Immature natural killer cell (primary cell): ENCODE data around the gene EGFR. TPM values are rescaled to one million over a fixed set of nuclear protein-coding genes. Genes with fewer than 3 reads are reported as not detected.

Experiments used
- DNase-seq, 3 donors: peaks; one replicate each; pipeline ENCODE4 v3.0.0; 2022; ENCODE audit warnings: mixed read lengths in 1 of 3
- H3K27ac Mint-ChIP-seq, 6 donors: one replicate each; pipeline ENCODE4 v1.8.0; 2020; ENCODE audit warnings: mixed read lengths in 6 of 6, mild to moderate bottlenecking in 5 of 6, inconsistent platforms in 4 of 6, moderate library complexity in 3 of 6
- H3K27me3 Mint-ChIP-seq, 3 donors: one replicate each; pipeline ENCODE4 v1.8.0; 2020 to 2021; ENCODE audit warnings: low read depth in 3 of 3, mild to moderate bottlenecking in 3 of 3, mixed read lengths in 3 of 3, moderate library complexity in 3 of 3, inconsistent platforms in 1 of 3
- H3K36me3 Mint-ChIP-seq, 3 donors: one replicate each; pipeline ENCODE4 v1.8.0; 2020; ENCODE audit warnings: mixed read lengths in 3 of 3, inconsistent platforms in 2 of 3, mild to moderate bottlenecking in 2 of 3
- H3K4me1 Mint-ChIP-seq, 2 donors: one replicate each; pipeline ENCODE4 v1.8.0; 2020; ENCODE audit warnings: inconsistent platforms in 2 of 2, mild to moderate bottlenecking in 2 of 2, mixed read lengths in 2 of 2, moderate library complexity in 1 of 2
- H3K4me3 Mint-ChIP-seq, 5 donors: one replicate each; pipeline ENCODE4 v1.8.0; 2020; ENCODE audit warnings: mild to moderate bottlenecking in 5 of 5, mixed read lengths in 5 of 5, inconsistent platforms in 3 of 5, moderate library complexity in 3 of 5
- H3K9me3 Mint-ChIP-seq, 6 donors: one replicate each; pipeline ENCODE4 v1.8.0; 2020; ENCODE audit warnings: mild to moderate bottlenecking in 6 of 6, mixed read lengths in 6 of 6, inconsistent platforms in 4 of 6, moderate library complexity in 3 of 6
- polyA plus RNA-seq, 3 donors: library from polyadenylated mRNA; unstranded; fragments of 300-500 nt; fragmentation: Illumina TruSeq; gene quantifications; one replicate each; pipeline ENCODE4 v1.2.3, GENCODE V29; 2021

Gene EGFR
- polyA plus RNA-seq, 3 donors from 2014 or later = not detected

GRCh38 chr7:55092186-55092974 is 73.6 kb downstream of the EGFR start:
- no peak for DNase-seq
- Mint-ChIP-seq H3K4me1 (peaks cover 3% of the 10 kb centered on the region in 2 donors), H3K27me3 (peaks cover 0 to 10% (median 2%) of the 10 kb centered on the region in 3 donors), H3K9me3 (no peaks in the 10 kb centered on the region), H3K27ac (no peak overlapping the region), H3K36me3 (no peaks in the 10 kb centered on the region), H3K4me3 (no peak overlapping the region)

DNA sequence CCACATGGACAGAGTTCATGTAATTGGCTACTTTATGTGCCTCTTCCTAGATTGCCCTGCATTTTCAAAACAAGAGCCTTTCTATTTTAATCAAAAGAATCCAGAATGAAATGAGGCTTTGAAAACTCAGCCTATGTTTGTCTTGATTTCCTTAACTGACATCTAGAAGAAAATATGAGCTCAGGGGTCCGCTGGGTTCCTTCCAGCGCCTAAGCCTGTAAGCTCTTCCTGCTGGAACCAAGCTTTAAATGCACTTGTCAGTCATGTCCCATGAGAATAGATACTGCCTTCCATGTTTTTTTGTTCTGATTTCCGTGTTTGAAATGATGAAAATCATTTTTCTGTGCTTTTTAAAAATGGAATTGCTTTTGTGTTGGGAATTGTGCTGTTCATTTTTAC is 74.2 kb downstream of the EGFR start:
- H3K9me3 Mint-ChIP-seq = no peaks in the 10 kb centered on the region

DNA sequence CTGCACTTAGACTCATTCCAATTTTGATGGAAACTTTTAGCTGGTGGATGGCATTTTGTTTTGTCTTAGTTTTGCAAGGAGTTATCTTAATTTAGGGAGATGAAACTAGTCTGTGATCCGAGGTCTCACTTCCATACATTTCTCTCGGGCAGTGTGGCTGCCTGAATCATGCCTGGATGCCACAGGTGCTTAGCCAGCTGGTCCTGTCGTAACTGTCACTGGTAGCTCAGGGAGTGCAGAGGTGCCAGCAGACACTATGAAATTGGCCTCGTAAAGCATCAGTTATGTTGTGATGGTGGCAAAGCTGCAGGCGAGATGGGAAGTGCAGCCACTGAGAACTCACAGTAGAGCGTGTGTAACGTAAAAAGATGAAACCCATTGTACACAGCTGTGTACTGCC is 74.9 kb downstream of the EGFR start:
- Mint-ChIP-seq H3K27me3 (peaks cover 0 to 10% (median 4%) of the 10 kb centered on the region in 3 donors), H3K27ac (no peak overlapping the region), H3K4me3 (no peak overlapping the region), H3K36me3 (no peaks in the 10 kb centered on the region), H3K9me3 (no peaks in the 10 kb centered on the region), H3K4me1 (no peaks in the 10 kb centered on the region)
- DNase-seq = no peak

More for the DNA sequence above, 74.2 kb downstream of the EGFR start:
- Mint-ChIP-seq H3K27ac (no peak overlapping the region), H3K27me3 (peaks cover 0 to 10% (median 4%) of the 10 kb centered on the region in 3 donors), H3K4me1 (peaks cover 0 to under 1% of the 10 kb centered on the region in 2 donors), H3K36me3 (no peaks in the 10 kb centered on the region), H3K4me3 (no peak overlapping the region)
- no peak for DNase-seq

DNA sequence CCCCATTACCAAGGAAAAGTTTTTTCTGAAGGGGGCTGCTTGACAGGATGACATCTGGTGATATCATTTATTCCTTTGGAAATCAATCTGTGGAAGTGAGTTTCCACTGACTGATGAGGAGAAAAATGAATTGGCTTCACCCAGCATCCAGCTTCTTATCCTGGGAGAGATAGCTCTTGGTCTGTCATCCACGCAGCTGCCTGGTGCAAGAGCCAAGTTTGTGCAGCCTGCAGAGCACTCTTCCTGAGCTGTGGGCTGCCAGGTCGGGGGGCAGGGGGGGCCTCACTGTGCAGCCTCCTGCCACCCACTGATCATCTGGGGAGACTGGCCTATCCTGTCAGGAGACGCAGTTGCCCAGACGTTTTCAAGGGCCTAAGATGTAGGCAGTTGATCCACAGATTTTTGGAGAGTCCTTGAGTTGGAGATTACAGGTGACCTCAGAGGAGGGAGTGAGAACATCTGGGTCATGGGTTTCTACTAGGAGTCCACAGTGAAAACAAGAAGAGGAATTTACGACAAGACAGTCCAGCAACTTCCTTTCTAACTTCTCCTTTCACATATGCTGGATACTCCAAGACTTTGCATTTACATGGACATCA is 75.4 kb downstream of the EGFR start:
- Mint-ChIP-seq H3K9me3 (no peaks in the 10 kb centered on the region), H3K4me1 (no peaks in the 10 kb centered on the region), H3K36me3 (no peaks in the 10 kb centered on the region), H3K4me3 (no peak overlapping the region), H3K27ac (no peak overlapping the region), H3K27me3 (peaks cover 0 to 10% (median 4%) of the 10 kb centered on the region in 3 donors)
- no peak for DNase-seq

DNA sequence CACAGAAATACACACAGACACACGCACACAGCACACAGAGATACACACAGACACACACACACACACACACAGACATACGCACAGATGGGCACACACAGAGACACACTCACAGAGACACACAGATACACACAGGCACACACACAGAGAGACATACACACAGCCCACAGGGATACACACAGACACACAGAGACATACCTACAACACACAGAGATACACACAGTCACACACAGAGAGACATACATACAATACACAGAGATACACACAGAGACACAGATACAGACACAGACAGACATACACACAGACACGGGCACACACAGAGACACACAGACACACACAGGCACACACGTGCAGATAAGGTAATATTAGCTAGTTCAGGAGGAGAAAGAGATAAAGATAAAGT is 76.9 kb downstream of the EGFR start:
- DNase-seq = no peak
- H3K36me3 Mint-ChIP-seq = no peaks in the 10 kb centered on the region
- H3K27me3 Mint-ChIP-seq = peaks cover 0 to 10% (median 4%) of the 10 kb centered on the region in 3 donors
- H3K4me3 Mint-ChIP-seq = no peak overlapping the region
- no peaks in the 10 kb centered on the region for H3K4me1 Mint-ChIP-seq
- no peaks in the 10 kb centered on the region for H3K9me3 Mint-ChIP-seq
- H3K27ac Mint-ChIP-seq = no peak overlapping the region

DNA sequence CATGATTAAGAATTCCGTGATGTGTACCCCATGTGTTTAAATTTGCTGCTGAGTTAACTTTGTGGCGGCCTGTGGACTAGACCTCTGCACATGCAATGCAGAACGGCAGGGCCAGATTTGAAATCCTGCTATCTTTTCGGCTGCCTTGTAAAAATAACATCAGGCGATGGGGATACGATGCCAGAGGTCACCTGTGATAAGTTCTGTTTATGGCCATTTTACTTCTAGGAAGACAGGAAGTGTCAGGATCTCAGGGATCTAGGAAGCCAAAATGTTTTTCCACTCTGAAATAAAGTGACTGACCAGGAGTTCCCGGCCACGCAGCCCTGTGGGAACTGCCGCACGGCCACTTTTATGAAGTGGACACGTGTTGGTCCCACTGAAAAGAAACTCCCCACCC is 77.5 kb downstream of the EGFR start:
- peaks cover 2 to 9% (median 4%) of the 10 kb centered on the region in 3 donors for H3K27me3 Mint-ChIP-seq
- no peaks in the 10 kb centered on the region for H3K36me3 Mint-ChIP-seq
- H3K27ac Mint-ChIP-seq = no peak overlapping the region
- H3K9me3 Mint-ChIP-seq = no peaks in the 10 kb centered on the region
- no peaks in the 10 kb centered on the region for H3K4me1 Mint-ChIP-seq
- H3K4me3 Mint-ChIP-seq = no peak overlapping the region
- no peak for DNase-seq

DNA sequence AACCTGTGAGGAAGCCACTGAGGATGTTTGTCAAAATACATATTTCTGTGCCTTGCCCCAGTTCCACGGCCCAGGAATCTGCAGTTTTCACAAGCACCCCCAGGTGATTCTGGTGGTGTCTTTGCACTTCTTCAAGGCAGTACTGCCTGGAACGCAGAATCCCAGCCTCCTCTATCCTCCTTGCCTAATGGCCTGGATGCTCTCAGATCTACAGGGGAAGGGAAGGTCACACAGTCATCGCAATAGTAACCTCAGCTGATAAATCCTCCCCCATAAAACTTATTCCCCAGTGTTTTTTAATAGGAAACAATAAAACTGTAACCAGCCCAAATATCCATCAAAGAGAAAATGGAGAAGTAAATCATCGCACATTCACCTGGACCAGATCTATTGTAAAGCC is 78.3 kb downstream of the EGFR start:
- no peaks in the 10 kb centered on the region for H3K4me1 Mint-ChIP-seq
- H3K27me3 Mint-ChIP-seq = peaks cover 2 to 11% (median 4%) of the 10 kb centered on the region in 3 donors
- H3K36me3 Mint-ChIP-seq = no peaks in the 10 kb centered on the region
- no peak overlapping the region for H3K27ac Mint-ChIP-seq
- no peak overlapping the region for H3K4me3 Mint-ChIP-seq
- no peaks in the 10 kb centered on the region for H3K9me3 Mint-ChIP-seq
- no peak for DNase-seq

DNA sequence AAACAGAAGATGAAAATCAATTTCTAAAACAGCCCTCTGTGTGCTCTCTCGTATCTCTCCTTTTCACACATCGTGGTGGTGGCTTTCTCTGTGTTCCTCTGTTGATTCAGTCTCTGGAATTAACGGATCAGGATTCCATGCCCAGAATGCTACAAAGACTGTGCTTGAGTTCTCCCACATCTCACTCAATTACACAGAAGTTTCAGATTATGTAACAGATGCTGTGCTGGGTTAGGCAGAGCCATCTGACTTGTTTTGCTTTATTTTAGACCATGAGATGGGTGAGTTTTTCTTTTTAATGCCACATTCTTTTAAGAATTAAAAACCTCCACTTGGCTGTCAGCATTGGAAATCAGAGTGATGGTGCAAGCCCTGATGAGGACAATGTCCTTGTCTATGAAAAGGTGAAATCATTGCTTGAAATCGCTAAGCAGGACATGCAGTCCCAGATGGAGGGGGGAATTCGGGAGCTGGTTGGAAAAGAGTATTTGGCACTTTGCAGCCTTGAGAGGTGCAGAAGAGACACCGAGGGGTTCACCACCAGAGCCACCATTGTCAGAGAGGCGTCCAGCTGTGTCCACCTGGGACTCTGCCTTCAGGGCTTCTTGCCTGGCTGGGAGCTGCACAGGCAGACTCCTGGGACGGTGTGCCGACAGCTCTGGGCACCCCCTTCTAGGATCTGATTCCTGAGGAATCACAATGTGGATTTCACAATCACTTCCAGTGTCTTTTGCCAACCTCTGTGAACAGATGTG is 80.4 kb downstream of the EGFR start:
- Mint-ChIP-seq H3K9me3 (no peaks in the 10 kb centered on the region), H3K36me3 (no peaks in the 10 kb centered on the region), H3K4me1 (no peaks in the 10 kb centered on the region), H3K4me3 (no peak overlapping the region), H3K27me3 (peaks cover 2 to 8% (median 4%) of the 10 kb centered on the region in 3 donors), H3K27ac (no peak overlapping the region)
- no peak for DNase-seq

GRCh38 chr7:55099821-55100543 is 81.2 kb downstream of the EGFR start:
- Mint-ChIP-seq H3K27ac (no peak overlapping the region), H3K27me3 (peaks cover 2 to 8% (median 4%) of the 10 kb centered on the region in 3 donors), H3K36me3 (no peaks in the 10 kb centered on the region), H3K9me3 (no peaks in the 10 kb centered on the region), H3K4me1 (peaks cover under 1 to 7% of the 10 kb centered on the region in 2 donors), H3K4me3 (no peak overlapping the region)
- no peak for DNase-seq

- no peaks in the 10 kb centered on the region for H3K36me3 Mint-ChIP-seq
- H3K9me3 Mint-ChIP-seq = no peaks in the 10 kb centered on the region
- H3K4me3 Mint-ChIP-seq = no peak overlapping the region
- peaks cover 3 to 12% of the 10 kb centered on the region in 2 donors for H3K4me1 Mint-ChIP-seq
- no peak overlapping the region for H3K27ac Mint-ChIP-seq
- no peak for DNase-seq
- H3K27me3 Mint-ChIP-seq = peaks cover 2 to 7% (median 4%) of the 10 kb centered on the region in 3 donors
Measured at GRCh38 chr7:55100544-55101327, 81.9 kb downstream of the EGFR start.

DNA sequence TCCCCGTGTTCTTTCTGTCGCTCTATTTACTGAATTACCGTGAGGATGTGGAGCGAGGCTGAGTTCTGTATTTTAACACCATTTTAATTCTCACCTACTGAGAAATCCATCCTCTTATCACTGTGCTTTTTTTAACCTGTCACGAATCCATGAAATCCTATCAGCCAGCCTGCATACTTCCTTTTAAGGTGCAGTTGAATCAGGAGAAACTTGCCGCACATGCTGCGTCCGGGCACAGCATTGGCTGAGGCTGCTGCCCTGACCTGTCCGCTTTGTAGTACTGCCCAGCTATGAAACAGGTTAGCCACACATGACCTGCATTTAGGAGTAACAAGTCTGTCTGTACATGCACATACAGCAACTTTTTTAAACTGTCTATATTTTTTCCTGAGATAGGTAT is 82.5 kb downstream of the EGFR start:
- H3K27ac Mint-ChIP-seq = no peak overlapping the region
- no peaks in the 10 kb centered on the region for H3K9me3 Mint-ChIP-seq
- H3K4me1 Mint-ChIP-seq = peaks cover 3 to 12% of the 10 kb centered on the region in 2 donors
- H3K4me3 Mint-ChIP-seq = no peak overlapping the region
- no peak for DNase-seq
- H3K27me3 Mint-ChIP-seq = peaks cover 2 to 6% (median 4%) of the 10 kb centered on the region in 3 donors
- H3K36me3 Mint-ChIP-seq = no peaks in the 10 kb centered on the region

GRCh38 chr7:55104123-55104522 is 85.3 kb downstream of the EGFR start:
- Mint-ChIP-seq H3K36me3 (no peaks in the 10 kb centered on the region), H3K4me1 (peaks cover 3 to 12% of the 10 kb centered on the region in 2 donors), H3K9me3 (no peaks in the 10 kb centered on the region), H3K27ac (no peak overlapping the region), H3K4me3 (no peak overlapping the region), H3K27me3 (peaks cover 2 to 6% (median 4%) of the 10 kb centered on the region in 3 donors)
- no peak for DNase-seq
